GM18505 (cell line): ENCODE results near the gene ELF1.
A peak's percentile ranks its signal among the peaks of the same experiment; 100 is the strongest.
"Not testable (repeated sequence)": the region's sequence is repeated elsewhere in the genome, so short reads cannot be mapped to it uniquely, and the experiment has no call there.

ENCODE experiments used
- ATAC-seq: cut with Tn5 transposase; IDR thresholded peaks from one replicate; pipeline ENCODE4 v1.9.1; 2021; ENCODE audit not compliant: unreplicated experiment
- POLR2A ChIP-seq: IDR thresholded peaks from 4 replicates; pipeline ENCODE4 v1.6.1; 2011; ENCODE audit warnings: borderline replicate concordance; ENCODE audit not compliant: insufficient read depth, insufficient read length; ENCODE audit errors: extremely low read depth

ELF1 gene

GRCh38 chr13:40987606-40988280, 31.4 kb downstream of the ELF1 start:
- ATAC-seq, result no peak
- no peak for TF ChIP-seq POLR2A

DNA sequence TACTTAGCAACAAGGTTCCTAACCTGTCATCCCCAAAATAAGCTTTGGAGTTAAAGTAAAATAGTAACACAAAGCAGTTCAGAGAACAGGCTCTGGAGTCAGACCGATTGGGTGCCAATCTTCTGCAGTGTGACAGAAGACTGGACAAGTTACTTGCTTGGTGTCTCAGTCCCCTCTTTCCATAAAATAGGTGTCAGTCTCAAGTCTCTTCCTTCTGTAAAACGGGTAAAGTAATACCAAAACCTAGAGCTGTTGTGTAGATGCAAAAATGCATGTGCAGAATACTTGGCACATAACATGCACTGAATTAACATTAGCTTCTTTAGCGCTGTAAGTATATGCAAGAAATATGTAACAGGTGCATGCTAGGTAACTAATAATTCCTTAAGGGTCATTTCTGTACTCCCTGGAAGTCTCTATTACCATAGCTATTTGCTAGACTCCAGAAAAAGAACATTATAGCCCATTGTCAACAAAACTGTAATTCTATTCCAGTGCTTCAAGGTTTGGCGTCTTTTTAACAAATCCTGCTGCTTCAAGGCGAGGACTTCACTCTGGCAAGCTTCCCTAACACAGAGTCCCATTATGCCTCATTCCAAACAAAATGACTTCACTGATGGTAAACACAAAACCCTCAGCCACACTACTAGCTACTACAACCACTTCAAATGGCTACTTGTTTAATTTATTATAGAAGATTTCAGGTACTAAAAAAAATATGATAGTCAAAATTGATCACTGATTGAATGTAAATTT, 32.8 kb downstream of the ELF1 start:
- ATAC-seq, result no peak
- TF ChIP-seq POLR2A, result no peak

- TF ChIP-seq POLR2A, result no peak
- ATAC-seq, result no peak
Measured at GRCh38 chr13:40985381-40986100, 33.6 kb downstream of the ELF1 start.

- no peak for ATAC-seq
Measured at GRCh38 chr13:40984668-40985366, 34.3 kb downstream of the ELF1 start.

DNA sequence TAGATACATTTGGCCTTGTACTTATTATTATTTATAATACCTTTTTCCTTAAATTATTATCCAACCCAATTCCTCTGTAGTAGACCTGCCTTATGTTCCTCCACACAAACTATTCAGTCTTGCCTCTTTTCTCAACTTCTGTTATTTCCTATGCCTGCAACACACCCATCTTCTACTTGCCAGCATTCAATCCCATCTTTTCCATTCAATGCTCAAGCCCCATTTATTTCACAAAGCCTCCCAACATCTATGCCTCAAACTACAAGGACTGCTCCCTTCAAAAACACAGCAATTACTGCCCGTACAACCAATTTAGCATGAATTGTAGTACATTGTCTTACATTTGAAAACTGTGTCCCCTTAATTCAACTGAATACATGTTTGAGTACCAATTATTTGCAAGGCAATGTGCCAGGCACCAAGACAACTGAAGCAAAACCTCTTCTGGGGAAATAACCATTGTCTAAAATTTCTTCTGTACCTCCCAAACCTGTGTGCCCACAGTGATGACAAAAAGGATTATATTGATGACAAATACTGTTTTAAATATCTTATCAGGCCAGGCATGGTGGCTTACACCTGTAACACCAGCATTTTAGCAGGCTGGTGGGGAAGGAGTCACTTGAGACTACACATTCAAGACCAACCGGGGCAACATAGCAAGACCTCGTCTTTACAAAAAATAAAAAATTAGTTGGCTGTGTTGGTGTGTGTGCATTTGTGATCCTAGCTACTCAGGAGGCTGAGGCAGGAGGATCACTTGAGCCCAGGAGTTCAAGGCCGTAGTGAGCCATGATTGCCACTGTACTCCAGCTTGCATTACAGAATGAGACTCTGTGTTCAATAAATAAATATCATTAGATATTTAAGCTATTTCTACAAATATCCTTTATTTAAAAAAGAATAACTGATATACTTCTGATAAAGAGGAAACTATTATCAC, 35.1 kb downstream of the ELF1 start:
- no peak for TF ChIP-seq POLR2A
- ATAC-seq, result no peak

More at GRCh38 chr13:40984668-40985366, 34.3 kb downstream of the ELF1 start:
- no peak for TF ChIP-seq POLR2A

DNA sequence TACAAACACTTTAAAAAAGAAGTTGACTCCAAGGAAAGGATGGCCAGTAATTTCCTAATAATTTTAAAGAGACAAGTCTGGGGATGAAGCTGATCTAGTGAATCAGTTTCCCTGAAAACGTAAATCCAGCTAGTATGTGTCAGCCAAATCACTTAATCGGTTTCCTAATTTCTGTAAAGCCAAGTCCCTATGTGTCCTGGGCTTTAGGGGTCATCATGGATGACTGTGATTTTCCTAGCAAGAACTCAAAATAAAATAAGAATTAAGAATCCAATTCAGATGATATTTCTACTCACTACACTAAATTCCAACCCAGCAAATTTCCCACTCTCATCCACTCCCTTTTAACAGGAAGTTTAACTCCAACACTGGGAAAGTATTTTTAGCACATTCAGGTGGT, 35.9 kb downstream of the ELF1 start:
- TF ChIP-seq POLR2A, result no peak
- no peak for ATAC-seq

GRCh38 chr13:40982772-40983171, 36.3 kb downstream of the ELF1 start:
- TF ChIP-seq POLR2A, result peak; percentile 45

DNA sequence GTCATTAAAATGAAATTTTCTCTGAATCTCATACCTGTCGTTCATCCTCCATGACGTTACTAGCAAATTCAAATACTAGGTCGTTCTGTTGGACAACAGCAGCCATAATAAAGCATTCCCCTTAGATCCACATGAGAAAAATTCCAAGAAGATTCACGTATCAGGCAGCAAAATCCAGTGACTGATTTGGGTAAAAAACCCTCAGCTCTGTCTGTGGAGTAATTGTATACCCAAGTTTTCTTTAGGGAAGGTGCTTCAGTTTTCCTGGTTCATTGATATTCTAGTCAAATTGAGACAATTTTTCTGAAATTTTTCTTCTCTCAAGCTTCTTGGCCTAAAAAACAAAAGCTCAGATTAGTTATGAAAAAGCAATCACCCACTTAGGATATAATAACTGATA, 37.2 kb downstream of the ELF1 start:
- no peak for ATAC-seq
- TF ChIP-seq POLR2A, result peak; percentile 21

More at GRCh38 chr13:40982772-40983171, 36.3 kb downstream of the ELF1 start:
- peak; percentile 65 for ATAC-seq

DNA sequence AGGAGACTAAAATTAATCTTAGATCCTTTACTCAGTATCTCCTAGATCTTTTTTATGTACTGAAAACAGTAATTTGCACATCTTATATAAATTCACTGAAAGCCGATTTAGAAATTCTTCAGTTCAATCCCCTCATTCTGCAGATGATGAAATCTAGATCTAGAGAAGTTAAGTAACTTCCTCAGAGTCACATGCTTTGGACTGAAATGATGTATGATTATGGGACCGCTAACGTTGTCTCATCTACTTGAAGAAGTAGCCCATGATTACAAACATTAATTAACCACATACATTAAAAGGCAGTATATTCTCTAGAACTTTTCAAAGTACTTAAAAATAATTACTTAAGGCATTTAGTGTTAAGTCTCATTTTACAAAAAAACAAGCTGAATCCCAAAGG, 37.8 kb downstream of the ELF1 start:
- TF ChIP-seq POLR2A, result no peak
- ATAC-seq, result no peak

- ATAC-seq, result no peak
- no peak for TF ChIP-seq POLR2A
Measured at GRCh38 chr13:40980461-40980860, 38.7 kb downstream of the ELF1 start.

- TF ChIP-seq POLR2A, result no peak
- ATAC-seq, result no peak
Measured at GRCh38 chr13:40979232-40979631, 39.9 kb downstream of the ELF1 start.

GRCh38 chr13:40978109-40978508, 41.0 kb downstream of the ELF1 start:
- not testable (repeated sequence) for ATAC-seq
